Body of pancreas (tissue), 4 donors: ENCODE data around the gene ACIN1.

Source experiments
- CTCF ChIP-seq, 7 experiments: fragments of 450-650 bp in 4 of 7; fragments of 200-600 bp in 3 of 7; sonication (generic) in 3 of 7; IDR thresholded peaks; one replicate each; pipeline ENCODE4 v1.5.1; 2016 to 2019; ENCODE audit warnings: antibody characterized with exemption in 7 of 7
- POLR2A ChIP-seq, 3 donors: fragments of 450-650 bp; IDR thresholded peaks; one replicate each; pipeline ENCODE4 v1.6.1; 2016; ENCODE audit warnings: antibody characterized with exemption in 3 of 3, mild to moderate bottlenecking in 2 of 3

GRCh38 chr14:23041729-23042128 lies 53.2 kb downstream of the ACIN1 start:
- no peak for TF ChIP-seq CTCF (IDR thresholded peaks at IDR 0.05)
- no peak for TF ChIP-seq POLR2A (IDR thresholded peaks at IDR 0.05)
